ENCODE results near the gene IMMP2L. TPM values are rescaled to one million over a fixed set of nuclear protein-coding genes. Genes with fewer than 3 reads are reported as not detected.

IMMP2L gene
- total and polyA plus RNA-seq, 2 of the 8 experiments (the other 6 are each of a cell fraction or from before 2014, with no cell fraction given) = 2.3 to 10.1 TPM

- no peak overlapping the region for H3K4ac ChIP-seq (replicated peaks; ENCODE audit: insufficient read length, low read depth, low read length)
- H3K4me3 ChIP-seq (ENCODE audit: extremely low read depth in 1 of 4, insufficient read depth in 2 of 4, low read depth in 3 of 4, low read length in 4 of 4) = no peak overlapping the region
- H3K27me3 ChIP-seq (replicated peaks in 1 of 4; ENCODE audit: control insufficient read depth in 3 of 4, extremely low read depth in 1 of 4, insufficient read depth in 3 of 4, low read length in 3 of 4) = peaks cover 0 to 1% (median 0%) of the 10 kb centered on the region in 4 experiments; a peak in 1 of 7 replicates
- ChIA-PET POLR2A (ENCODE audit: partially characterized antibody) (no interaction called here), CTCF (ENCODE audit: partially characterized antibody) (interaction anchor here (0.6 kb wide), 1 partner anchor 288 kb away, joined by 3 read pairs; no protein-coding TSS in a partner anchor)
- H3K23me2 ChIP-seq (ENCODE audit: low read depth, low read length) = no peaks in the 10 kb centered on the region
- H4K91ac ChIP-seq (replicated peaks; ENCODE audit: insufficient read length, low read length) = no peak overlapping the region
- DNase-seq (ENCODE audit: low read depth in 1 of 2, low spot score in 2 of 2) = no peak
- no peak overlapping the region for H2BK5ac ChIP-seq (ENCODE audit: low read depth, low read length)
- H2AK5ac ChIP-seq (ENCODE audit: low read depth, low read length) = no peak overlapping the region
- H3K14ac ChIP-seq (ENCODE audit: insufficient read length) = no peak overlapping the region
- no peak overlapping the region for H3K18ac ChIP-seq (ENCODE audit: extremely low read depth, low read length)
- H3K56ac ChIP-seq (replicated peaks; ENCODE audit: insufficient read length, low read depth, low read length) = no peak overlapping the region
- 0 out of 4 replicates have a peak, but pooled peaks cover 0 to under 1% of the 10 kb centered on the region in 2 experiments for H3K9me3 ChIP-seq (ENCODE audit: insufficient read depth in 2 of 2, low read depth in 1 of 2, low read length in 1 of 2)
- H4K20me1 ChIP-seq (replicated peaks in 1 of 2; ENCODE audit: control insufficient read depth in 1 of 2, insufficient read depth in 2 of 2, low read length in 2 of 2) = no peaks in the 10 kb centered on the region
- no peak overlapping the region for H2BK15ac ChIP-seq (ENCODE audit: low read length)
- no peak for TF ChIP-seq TCF12 (IDR thresholded peaks at IDR 0.05; ENCODE audit: low read depth, low read length)
- no peak for TF ChIP-seq JUND (IDR thresholded peaks at IDR 0.05; ENCODE audit: low read length)
- TF ChIP-seq EZH2 (IDR thresholded peaks at IDR 0.05; ENCODE audit: low read depth, low read length, severe bottlenecking) = no peak
- H3K23ac ChIP-seq (ENCODE audit: insufficient read length) = no peak overlapping the region
- no peak for FAIRE-seq
- no peak overlapping the region for H4K5ac ChIP-seq (ENCODE audit: insufficient read length, low read depth, low read length)
- no peak overlapping the region for H3K4me2 ChIP-seq (ENCODE audit: insufficient read depth in 1 of 2, low read depth in 2 of 2, low read length in 2 of 2)
- H2AFZ ChIP-seq (ENCODE audit: low read length) = no peak overlapping the region
- no peak overlapping the region for H3K27ac ChIP-seq (ENCODE audit: low read depth, low read length)
- H3K36me3 ChIP-seq (ENCODE audit: control insufficient read depth in 2 of 4, insufficient read depth in 4 of 4, low read length in 3 of 4) = no peaks in the 10 kb centered on the region
- H2BK120ac ChIP-seq (replicated peaks; ENCODE audit: low read depth, low read length) = no peak overlapping the region
- H3K4me1 ChIP-seq (replicated peaks in 1 of 4; ENCODE audit: control insufficient read depth in 3 of 4, insufficient read depth in 4 of 4, low read length in 3 of 4) = no peaks in the 10 kb centered on the region
- no peak overlapping the region for H3K9ac ChIP-seq (replicated peaks in 1 of 4; ENCODE audit: extremely low read depth in 1 of 4, low read depth in 3 of 4, low read length in 3 of 4)
- no peaks in the 10 kb centered on the region for H3K79me1 ChIP-seq (ENCODE audit: low read depth, low read length)
- H2BK20ac ChIP-seq (ENCODE audit: low read length) = no peak overlapping the region
- H3K79me2 ChIP-seq (ENCODE audit: control insufficient read depth in 1 of 2, insufficient read depth in 2 of 2, low read length in 2 of 2) = no peaks in the 10 kb centered on the region
- H2BK12ac ChIP-seq (ENCODE audit: low read depth, low read length) = no peak overlapping the region
- whole genome bisulfite sequencing, 2 experiments (ENCODE audit: extremely low coverage in 1 of 2, insufficient coverage in 1 of 2, insufficient read length in 1 of 2, insufficient replicate concordance in 2 of 2, low coverage in 1 of 2, low lambda C conversion rate in 2 of 2, missing lambda C conversion rate in 1 of 2) = 82% methylated on average over 4 of the region's 4 CpGs; no CpG with 5 or more reads in 1 of the 2 experiments
- H4K8ac ChIP-seq (ENCODE audit: extremely low read depth, insufficient read depth, low read length) = no peak overlapping the region
These were observed 24.6 kb upstream of the IMMP2L start for GRCh38 chr7:111586711-111587409.

Data from H1 (cell line).